ENCODE data around the gene IL10RA. TPM values are rescaled to one million over a fixed set of nuclear protein-coding genes. Genes with fewer than 3 reads are reported as not detected.

Gene IL10RA
- total and polyA plus RNA-seq, 4 donors = 7.9 to 52.5 (median 28.2) TPM

DNA sequence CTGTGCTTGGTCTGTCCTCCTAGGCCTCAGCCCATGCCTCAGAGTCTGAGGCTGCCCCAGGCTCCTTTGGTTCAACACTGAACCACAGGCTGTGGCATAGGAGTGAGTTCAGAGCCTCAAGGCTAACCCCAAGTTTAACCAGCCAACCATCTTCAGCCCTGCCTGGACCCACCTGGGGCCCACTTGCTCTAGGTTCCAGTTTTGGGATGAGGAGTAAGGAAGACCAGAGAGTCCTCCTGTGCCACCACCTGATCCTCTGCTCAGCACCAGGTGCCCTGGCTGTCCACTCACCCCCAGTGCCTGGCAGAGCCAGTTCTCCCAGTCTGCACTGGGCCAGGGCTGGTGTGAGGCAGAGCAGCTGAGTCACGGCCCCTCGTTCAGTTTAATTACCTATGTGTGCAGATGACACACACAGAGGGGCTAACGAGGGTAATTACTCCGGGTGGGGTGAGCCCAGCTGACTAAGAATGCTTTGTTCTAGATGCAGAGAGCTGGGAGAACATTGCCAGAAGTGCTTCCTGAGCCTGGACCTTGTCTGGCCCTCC is 45.0 kb upstream of the IL10RA start:
- peaks cover 0 to 4% (median 0%) of the 10 kb centered on the region in 4 donors for H3K9me3 ChIP-seq (ENCODE audit: control insufficient read depth in 4 of 4, insufficient read depth in 3 of 4, low read length in 3 of 4)
- no peak overlapping the region for H3K4me3 ChIP-seq
- no peaks in the 10 kb centered on the region for H3K27me3 ChIP-seq (ENCODE audit: control insufficient read depth in 3 of 3, insufficient read depth in 3 of 3, low read length in 2 of 3)
- ATAC-seq (ENCODE audit: insufficient read depth, low FRiP score) (no peak), DNase-seq (no peak)
- no peak overlapping the region for H3K27ac ChIP-seq (ENCODE audit: low read depth in 1 of 2, low read length in 1 of 2)
- no peak overlapping the region for H3K9ac ChIP-seq (ENCODE audit: insufficient read depth in 1 of 2, low read length in 2 of 2)
- TF ChIP-seq, protein P1, sequence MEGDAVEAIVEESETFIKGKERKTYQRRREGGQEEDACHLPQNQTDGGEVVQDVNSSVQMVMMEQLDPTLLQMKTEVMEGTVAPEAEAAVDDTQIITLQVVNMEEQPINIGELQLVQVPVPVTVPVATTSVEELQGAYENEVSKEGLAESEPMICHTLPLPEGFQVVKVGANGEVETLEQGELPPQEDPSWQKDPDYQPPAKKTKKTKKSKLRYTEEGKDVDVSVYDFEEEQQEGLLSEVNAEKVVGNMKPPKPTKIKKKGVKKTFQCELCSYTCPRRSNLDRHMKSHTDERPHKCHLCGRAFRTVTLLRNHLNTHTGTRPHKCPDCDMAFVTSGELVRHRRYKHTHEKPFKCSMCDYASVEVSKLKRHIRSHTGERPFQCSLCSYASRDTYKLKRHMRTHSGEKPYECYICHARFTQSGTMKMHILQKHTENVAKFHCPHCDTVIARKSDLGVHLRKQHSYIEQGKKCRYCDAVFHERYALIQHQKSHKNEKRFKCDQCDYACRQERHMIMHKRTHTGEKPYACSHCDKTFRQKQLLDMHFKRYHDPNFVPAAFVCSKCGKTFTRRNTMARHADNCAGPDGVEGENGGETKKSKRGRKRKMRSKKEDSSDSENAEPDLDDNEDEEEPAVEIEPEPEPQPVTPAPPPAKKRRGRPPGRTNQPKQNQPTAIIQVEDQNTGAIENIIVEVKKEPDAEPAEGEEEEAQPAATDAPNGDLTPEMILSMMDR (IDR thresholded peaks at IDR 0.05; ENCODE audit: control extremely low read depth, extremely low read depth) = no peak
- WGBS, 2 donors = 82 to 85% methylated on average over 4 of the region's 4 CpGs
- peaks cover 0 to 2% (median 0%) of the 10 kb centered on the region in 5 donors for H3K4me1 ChIP-seq (ENCODE audit: control insufficient read depth in 5 of 5, insufficient read depth in 5 of 5, low read length in 5 of 5)
- H3K36me3 ChIP-seq (ENCODE audit: control insufficient read depth in 4 of 4, insufficient read depth in 4 of 4, low read length in 4 of 4) = no peaks in the 10 kb centered on the region

DNA sequence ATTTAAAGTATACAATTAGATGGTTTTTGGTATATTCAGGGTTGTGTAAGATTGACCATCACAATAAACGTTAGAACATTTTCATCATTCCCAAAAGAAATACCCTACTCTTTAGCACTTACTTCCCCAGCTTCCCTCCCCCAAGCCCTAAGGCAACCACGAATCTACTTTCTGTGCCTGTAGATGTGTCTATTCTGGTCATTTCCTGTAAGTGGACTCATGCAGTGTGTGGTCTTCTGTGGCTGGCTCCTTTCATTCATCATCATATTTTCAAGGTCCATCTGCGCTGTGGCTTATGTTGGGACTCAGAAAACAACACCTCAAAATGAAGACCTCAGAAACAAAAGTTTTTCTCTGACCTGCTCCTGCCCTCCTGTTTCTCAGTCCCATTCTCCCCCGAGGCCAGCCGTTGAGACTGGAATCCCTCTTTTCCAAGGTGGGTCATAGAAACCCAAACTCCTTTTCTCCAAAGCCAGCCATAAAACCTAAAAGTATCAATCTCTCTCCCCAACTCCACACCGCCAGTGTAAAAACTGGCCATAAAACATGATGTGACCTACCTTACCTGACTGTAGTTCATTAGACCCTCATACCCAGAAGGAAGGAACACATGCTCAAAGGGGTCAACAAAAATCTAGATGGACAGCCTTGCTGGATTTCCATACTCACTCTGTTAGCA is 44.1 kb upstream of the IL10RA start:
- no peaks in the 10 kb centered on the region for H3K27me3 ChIP-seq (ENCODE audit: control insufficient read depth in 3 of 3, insufficient read depth in 3 of 3, low read length in 2 of 3)
- 83 to 88% methylated on average over 6 of the region's 6 CpGs for WGBS, 2 donors
- no peak for ATAC-seq (ENCODE audit: insufficient read depth, low FRiP score)
- TF ChIP-seq, protein P1 (IDR thresholded peaks at IDR 0.05; ENCODE audit: control extremely low read depth, extremely low read depth) = no peak
- peaks cover 0 to 4% (median 0%) of the 10 kb centered on the region in 4 donors for H3K9me3 ChIP-seq (ENCODE audit: control insufficient read depth in 4 of 4, insufficient read depth in 3 of 4, low read length in 3 of 4)
- no peak overlapping the region for H3K9ac ChIP-seq (ENCODE audit: insufficient read depth in 1 of 2, low read length in 2 of 2)
- H3K27ac ChIP-seq (ENCODE audit: low read depth in 1 of 2, low read length in 1 of 2) = no peak overlapping the region
- peaks cover 0 to 3% (median 0%) of the 10 kb centered on the region in 5 donors for H3K4me1 ChIP-seq (ENCODE audit: control insufficient read depth in 5 of 5, insufficient read depth in 5 of 5, low read length in 5 of 5)
- H3K4me3 ChIP-seq = no peak overlapping the region
- no peaks in the 10 kb centered on the region for H3K36me3 ChIP-seq (ENCODE audit: control insufficient read depth in 4 of 4, insufficient read depth in 4 of 4, low read length in 4 of 4)
- DNase-seq = no peak

DNA sequence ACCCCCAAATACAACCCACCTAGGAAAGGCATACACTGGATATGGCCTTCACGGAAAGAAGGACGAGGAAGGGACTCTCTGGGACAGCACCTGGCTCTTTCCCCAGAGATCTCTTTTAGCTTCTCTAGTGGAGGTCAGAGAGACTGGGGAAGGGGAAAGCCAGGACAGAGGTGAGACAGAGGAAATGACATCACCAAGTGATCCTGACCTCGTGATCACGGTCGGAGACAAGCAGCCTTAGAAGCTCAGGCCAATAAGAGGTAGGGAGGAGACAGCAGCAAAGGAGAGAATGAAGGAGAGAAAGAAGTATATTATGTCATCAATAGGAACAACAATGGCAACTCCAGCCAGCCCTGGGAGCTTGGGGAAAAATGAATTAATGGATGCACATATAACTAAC is 41.6 kb upstream of the IL10RA start:
- Histone ChIP-seq H3K27ac (ENCODE audit: low read depth in 1 of 2, low read length in 1 of 2) (peak overlapping the region in 1 of 2 donors; percentile 80), H3K4me1 (ENCODE audit: control insufficient read depth in 5 of 5, insufficient read depth in 5 of 5, low read length in 5 of 5) (peaks cover 0 to 3% (median 0%) of the 10 kb centered on the region in 5 donors), H3K27me3 (ENCODE audit: control insufficient read depth in 3 of 3, insufficient read depth in 3 of 3, low read length in 2 of 3) (no peaks in the 10 kb centered on the region), H3K9ac (ENCODE audit: insufficient read depth in 1 of 2, low read length in 2 of 2) (no peak overlapping the region), H3K36me3 (ENCODE audit: control insufficient read depth in 4 of 4, insufficient read depth in 4 of 4, low read length in 4 of 4) (no peaks in the 10 kb centered on the region), H3K4me3 (no peak overlapping the region), H3K9me3 (ENCODE audit: control insufficient read depth in 4 of 4, insufficient read depth in 3 of 4, low read length in 3 of 4) (peaks cover 0 to 4% (median 0%) of the 10 kb centered on the region in 4 donors)
- TF ChIP-seq, protein P1 (IDR thresholded peaks at IDR 0.05; ENCODE audit: control extremely low read depth, extremely low read depth) = no peak
- 58 to 68% methylated on average over 5 of the region's 5 CpGs for WGBS, 2 donors
- DNase-seq = no peak
- no peak for ATAC-seq (ENCODE audit: insufficient read depth, low FRiP score)

Data from lung (tissue), 12 donors.